Measurements from ENCODE around the gene EMP1.

EMP1 gene

GRCh38 chr12:13173012-13173932 lies 23.3 kb upstream of the EMP1 start:
- DNase-seq = no peak

- no peak for DNase-seq
Observed at GRCh38 chr12:13175499-13175898, 21.0 kb upstream of the EMP1 start.

DNA sequence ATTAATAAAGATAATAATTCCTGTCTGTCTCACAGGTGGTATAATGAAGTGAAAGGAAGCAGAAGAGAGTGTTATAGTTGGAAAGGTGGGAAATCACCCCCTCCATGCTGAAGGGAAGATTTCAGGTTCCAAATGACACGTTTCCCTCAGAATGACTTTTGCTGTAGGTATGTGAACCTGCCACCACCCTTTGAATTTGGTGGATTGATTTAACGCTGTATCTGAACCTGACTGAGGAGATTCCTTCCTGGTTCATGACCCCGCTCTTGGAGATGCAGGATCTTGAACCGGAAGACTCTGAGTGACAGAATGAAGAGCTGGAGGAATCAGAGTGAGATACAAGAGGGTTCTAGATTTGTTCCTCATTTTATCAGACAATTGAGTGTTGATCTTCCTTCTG lies 20.3 kb upstream of the EMP1 start:
- no peak for DNase-seq

DNA sequence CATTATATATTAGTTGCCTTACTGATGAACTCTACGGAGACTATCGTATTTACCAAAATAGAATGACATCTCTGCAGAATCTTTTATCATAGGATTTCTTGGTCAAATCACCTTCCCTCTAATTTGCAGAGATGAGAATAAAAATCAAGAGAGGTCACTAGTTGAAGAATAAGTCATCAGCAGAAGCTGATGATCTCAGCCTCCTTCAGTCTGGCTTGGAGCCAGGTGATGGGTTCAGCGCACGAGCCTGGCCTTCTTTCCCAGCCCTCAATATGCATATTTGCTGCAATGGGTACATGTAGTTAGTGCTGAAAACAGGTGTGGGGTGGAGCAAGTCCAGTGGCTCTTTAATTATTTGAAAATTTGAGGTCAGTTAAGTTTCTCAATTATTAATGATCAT lies 19.2 kb upstream of the EMP1 start:
- DNase-seq = no peak

- DNase-seq = no peak
Observed at GRCh38 chr12:13177906-13178305, 18.6 kb upstream of the EMP1 start.

DNA sequence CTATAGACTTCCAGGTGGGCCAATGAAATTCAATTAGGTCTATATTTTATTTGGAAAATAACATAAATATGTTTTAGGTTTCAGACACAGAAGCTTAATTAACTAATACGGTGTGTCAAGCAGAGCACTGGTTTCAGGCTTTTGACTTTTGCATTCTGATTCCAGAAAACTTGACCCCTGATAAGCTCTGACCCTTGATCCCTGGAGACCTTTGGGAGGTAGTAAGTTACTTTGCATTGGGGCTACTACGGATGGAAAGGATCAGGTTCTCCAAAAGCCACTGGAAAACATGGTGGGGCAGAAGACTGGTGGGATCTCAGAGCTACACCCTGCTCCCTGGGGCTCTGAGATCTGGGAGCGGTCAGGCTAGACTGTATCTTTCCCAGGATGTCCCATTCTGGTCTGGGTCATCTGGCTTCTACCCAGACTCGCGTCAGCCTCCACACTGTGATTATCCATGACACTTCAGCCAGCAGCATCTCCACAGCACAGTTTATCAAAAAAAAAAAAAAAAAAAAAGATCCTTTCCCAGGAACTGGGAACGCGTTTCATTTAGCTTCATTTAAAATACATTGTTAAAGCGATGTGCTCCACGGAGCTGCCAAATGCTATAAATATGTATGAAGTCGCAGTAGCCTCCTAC lies 17.8 kb upstream of the EMP1 start:
- DNase-seq = no peak

- DNase-seq = no peak
Observed at GRCh38 chr12:13179211-13180074, 17.1 kb upstream of the EMP1 start.

- DNase-seq = no peak
Observed at GRCh38 chr12:13181375-13182070, 15.0 kb upstream of the EMP1 start.

- no peak for DNase-seq
Observed at GRCh38 chr12:13182881-13183280, 13.6 kb upstream of the EMP1 start.

- no peak for DNase-seq
Observed at GRCh38 chr12:13183620-13184019, 12.9 kb upstream of the EMP1 start.

DNA sequence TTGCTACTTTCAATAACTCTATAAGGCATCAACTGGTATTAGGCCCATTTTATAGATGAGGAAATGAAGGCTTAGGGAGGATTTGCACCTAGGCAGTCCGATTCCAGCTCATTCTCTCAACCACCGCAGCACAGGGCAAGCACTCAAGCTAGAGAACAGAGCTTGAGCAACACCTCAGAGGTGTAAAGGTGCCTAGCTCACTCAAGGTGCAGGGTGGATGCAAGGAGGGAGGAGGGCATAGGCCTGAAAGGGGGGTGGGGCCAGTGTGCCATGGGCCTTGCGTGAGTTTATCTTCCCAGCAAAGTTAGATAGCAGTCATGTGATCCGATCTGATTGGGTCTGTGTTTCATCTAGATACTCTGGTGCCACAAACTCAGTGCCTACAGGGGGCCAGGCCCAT lies 10.2 kb upstream of the EMP1 start:
- no peak for DNase-seq

DNA sequence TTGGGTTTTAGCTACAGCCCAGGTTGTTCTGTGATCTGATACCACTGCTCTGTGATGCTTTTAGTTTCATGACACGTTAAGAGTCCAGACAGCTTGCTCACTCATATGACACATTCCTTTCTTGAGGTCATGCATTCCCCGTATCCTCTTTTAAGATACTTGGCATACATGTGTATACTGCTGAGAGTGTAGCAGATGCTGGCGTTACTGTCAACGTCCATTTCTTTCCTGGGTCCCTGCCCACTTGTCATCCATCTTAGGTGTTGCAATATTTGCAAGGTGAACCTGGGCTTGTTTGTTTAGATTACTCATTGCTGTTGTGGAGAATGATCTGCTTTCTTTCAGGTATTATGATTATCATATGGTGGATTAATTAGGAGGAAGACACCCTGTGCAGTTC lies 9.1 kb upstream of the EMP1 start:
- DNase-seq = no peak

DNA sequence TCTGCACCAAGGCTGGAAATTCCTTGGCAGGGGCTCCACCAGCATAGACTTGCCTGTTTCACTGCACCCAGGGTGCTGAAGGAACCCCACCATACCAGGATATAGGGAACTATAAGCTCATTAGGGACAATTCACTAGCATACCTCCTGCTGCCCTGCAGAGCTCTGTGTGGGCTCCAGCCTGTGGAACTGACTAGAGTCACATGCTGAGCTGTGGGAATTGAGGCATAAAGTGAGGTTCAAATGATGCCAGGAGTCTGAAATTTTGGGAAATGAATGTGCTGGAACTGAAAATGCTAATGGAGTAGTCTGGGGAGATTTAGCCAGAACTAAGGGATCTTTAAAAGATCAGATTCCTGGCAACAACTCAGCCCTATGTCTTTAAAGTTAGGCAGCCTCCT lies 7.3 kb upstream of the EMP1 start:
- no peak for DNase-seq

DNA sequence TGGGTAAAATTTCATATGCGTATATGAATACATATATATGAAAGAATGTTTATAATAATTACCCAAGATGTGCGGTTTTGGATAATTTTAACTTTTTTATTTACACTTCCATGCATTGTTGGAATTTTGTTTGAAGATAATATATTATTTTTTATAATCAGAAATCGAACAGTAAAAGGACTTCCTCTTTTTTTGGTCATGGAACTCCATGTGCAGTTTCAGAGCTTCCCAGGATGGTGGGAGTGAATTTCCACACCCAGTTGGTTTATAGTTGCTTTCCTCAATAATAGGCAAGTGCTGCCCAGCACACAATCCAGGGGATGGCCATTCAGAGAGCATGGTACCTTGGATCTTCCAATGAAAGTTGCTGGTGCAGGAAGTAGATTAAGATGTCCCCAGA lies 6.3 kb upstream of the EMP1 start:
- no peak for DNase-seq

DNA sequence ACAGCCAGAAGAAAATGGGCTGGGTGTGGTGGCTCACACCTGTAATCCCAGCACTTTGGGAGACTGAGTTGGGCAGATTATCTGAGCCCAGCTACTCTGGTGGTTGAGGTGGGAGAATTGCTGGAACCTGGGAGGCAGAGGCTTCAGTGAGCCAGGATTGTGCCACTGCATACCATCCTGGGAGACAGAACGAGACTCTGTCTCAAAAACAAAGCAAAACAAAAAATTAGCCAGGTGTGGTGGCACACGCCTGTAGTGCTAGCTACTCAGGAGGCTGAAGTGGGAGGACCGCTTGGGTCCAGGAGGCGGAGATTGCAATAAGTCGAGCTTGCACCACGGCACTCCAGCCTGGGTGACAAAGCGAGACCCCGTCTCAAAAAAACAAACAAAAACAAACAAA lies 3.8 kb upstream of the EMP1 start:
- DNase-seq = no peak

DNA sequence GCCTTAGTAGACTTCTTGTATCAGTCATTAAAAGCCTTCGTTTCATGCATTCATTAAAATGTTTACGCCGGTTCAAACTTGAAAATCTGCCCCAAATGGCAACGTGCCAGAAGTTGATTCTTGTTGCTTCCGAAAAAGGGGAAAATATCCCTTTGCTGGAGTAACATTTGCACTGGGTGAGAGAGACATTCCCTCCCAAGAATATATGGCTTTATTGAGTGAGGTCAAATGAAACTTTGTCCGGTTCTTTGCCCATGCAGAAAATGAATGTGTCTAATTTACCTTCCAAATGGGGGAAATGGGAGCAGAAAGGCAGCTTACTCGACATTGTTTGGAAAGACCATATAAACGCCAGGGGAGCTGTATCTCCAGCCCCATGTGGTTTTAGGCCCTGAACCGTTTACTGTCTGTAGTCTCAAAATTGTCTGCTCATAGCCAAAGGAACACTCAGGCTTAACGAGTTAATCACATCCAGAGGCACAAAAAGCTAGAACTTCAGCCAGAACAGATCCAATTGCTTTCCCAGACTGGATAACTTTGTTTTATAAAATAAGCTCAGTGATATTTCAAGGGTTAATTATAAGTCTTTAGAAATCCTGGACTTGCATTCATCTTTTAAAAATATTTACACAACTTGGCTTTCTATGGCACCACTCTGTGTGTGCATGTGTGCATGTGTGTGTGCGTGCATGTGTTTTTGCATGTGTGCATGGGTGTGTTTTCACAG lies 2.9 kb upstream of the EMP1 start:
- DNase-seq = no peak

GRCh38 chr12:13194401-13195110 lies 2.0 kb upstream of the EMP1 start:
- DNase-seq = no peak

- DNase-seq = no peak
Observed at GRCh38 chr12:13195250-13195649, 1.3 kb upstream of the EMP1 start.

GRCh38 chr12:13195785-13196129 lies 769 bp upstream of the EMP1 start:
- DNase-seq = no peak

DNA sequence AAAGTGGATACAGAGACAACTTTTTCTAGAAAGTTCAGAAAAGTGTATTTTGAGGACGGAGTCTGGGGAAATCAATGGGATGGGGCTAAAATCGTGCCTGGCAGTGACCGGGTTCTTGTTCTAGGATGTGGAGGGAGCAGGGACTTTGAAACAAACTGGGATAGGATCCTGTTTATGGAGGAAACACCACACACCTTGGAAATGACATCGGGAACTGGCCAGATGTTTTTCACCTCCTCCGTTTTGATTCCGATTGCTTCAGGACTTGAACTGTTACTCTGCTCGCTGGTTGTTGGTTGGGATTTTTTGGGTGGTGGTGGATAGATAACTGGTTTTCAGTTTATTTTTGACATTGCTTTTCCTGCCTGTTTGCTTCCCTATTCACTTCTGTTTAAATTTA lies 506 bp downstream of the EMP1 start:
- DNase-seq = no peak

DNA sequence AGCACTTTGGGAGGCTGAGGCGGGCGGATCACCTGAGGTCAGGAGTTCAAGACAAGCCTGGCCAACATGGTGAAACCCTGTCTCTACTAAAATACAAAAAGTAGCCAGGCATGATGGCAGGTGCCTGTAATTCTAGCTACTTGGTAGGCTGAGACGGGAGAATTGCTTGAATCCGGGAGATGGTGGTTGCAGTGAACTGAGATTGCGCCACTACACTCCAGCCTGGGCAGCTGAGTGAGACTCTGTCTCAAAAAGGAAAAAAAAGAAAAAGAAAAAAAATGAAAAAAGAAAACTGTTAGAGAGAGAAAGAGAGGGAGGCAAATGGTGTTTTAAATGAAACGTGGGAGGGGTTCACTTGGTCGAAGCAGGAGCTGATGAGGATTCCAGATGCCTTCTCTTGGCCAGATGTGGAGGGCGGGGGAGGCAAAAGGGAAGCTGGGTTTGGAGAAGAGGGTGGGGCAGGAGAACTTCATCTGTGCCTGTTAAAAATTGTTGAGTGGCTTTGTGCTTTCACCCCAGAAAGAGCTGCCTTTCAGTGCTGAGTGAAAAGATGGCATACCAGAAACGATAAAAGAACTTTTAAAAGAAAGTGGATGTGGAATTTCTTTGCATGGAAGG lies 1.1 kb downstream of the EMP1 start:
- no peak for DNase-seq

Data from NCI-H1694 treated with DMSO at 0.1 percent for 48 hours (cell line).